Midbrain (tissue), 1 donor: ENCODE results near the gene OR8B4.
"Not testable (repeated sequence)": the region's sequence is repeated elsewhere in the genome, so short reads cannot be mapped to it uniquely, and the experiment has no call there.

ENCODE experiments used
- DNase-seq: peaks from one replicate; lab custom pipeline; 2025; lab: John Stamatoyannopoulos, UW

Gene OR8B4

GRCh38 chr11:124424384-124424921, at the start of gene OR8B4:
Gene OR8B4, minus strand, starts transcription at chr11:124424871. Its CDS starts 0 bp downstream, at chr11:124424871.
- no peak for DNase-seq

- no peak for DNase-seq
These were observed 49.4 kb upstream of the OR8B4 start for GRCh38 chr11:124474079-124474478.

- DNase-seq: no peak
These were observed 48.8 kb upstream of the OR8B4 start for GRCh38 chr11:124473476-124473875.

GRCh38 chr11:124470561-124471227, 46.0 kb upstream of the OR8B4 start:
- DNase-seq: no peak

- DNase-seq: no peak
These were observed 42.8 kb upstream of the OR8B4 start for GRCh38 chr11:124467381-124467927.

GRCh38 chr11:124465368-124465767, 40.7 kb upstream of the OR8B4 start:
- no peak for DNase-seq

DNA sequence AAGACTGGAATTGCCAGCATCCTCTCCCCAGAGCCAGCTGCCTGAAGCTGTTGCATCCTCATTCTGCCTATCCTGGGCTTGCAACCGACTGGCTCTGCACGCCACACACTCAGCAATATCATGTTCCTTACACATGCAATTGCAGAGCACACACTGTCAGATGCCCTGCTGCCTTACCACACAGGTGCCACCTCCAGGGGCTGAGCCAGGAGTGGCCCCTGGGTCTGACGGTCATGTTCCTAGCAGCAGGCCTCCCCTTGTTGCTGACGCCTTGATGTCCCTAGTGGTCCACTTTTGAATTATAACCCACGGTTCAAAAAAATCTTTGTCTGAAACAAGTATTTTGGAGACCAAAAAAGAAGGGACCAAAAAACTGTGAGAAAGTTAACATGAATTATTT, 39.3 kb upstream of the OR8B4 start:
- no peak for DNase-seq

- no peak for DNase-seq
These were observed 38.7 kb upstream of the OR8B4 start for GRCh38 chr11:124463324-124463723.

DNA sequence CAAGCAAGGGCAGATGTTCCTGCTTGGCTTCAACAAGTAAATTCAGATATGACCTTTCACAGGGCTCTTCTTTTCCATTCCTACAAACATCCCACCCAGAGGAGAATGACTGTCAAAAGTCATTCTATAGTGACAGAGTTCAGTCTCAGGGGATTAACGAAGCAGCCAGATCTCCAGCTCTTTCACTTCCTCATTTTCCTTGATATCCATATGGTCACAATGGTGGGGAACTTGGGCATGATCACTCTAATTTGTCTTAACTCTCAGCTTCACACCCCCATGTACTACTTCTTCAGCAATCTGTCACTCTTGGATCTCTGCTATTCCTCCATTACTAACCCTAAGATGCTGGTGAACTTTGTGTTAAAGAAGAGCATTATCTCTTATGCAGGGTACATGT, 35.8 kb upstream of the OR8B4 start:
- DNase-seq: no peak

DNA sequence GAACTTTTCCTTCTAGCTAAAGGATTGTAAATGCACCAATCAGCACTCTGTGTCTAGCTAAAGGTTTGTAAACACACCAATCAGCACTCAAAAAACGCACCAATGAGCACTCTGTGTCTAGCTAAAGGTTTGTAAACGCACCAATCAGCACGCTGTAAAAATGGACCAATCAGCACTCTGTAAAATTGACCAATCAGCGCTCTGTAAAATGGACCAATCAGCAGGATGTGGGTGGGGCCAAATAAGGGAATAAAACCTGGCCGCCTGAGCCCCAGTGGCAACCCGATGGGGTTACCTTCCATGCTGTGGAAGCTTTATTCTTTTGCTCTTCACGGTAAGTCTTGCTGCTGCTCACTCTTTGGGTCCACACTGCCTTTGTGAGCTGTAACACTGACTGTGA, 34.7 kb upstream of the OR8B4 start:
- DNase-seq: not testable (repeated sequence)

- DNase-seq: no peak
These were observed 29.9 kb upstream of the OR8B4 start for GRCh38 chr11:124454552-124454951.

- no peak for DNase-seq
These were observed 22.2 kb upstream of the OR8B4 start for GRCh38 chr11:124446916-124447315.

GRCh38 chr11:124445646-124446150, 21.0 kb upstream of the OR8B4 start, which contains the start of gene OR8B8:
Gene OR8B8, minus strand, starts transcription at chr11:124445696. Its CDS starts 4,611 bp downstream, at chr11:124441085.
- no peak for DNase-seq

- no peak for DNase-seq
These were observed 18.2 kb upstream of the OR8B4 start for GRCh38 chr11:124442847-124443246.

GRCh38 chr11:124442442-124442841, 17.8 kb upstream of the OR8B4 start:
- no peak for DNase-seq

- DNase-seq: no peak
These were observed 16.8 kb upstream of the OR8B4 start for GRCh38 chr11:124441519-124441918.

- no peak for DNase-seq
These were observed 16.4 kb upstream of the OR8B4 start for GRCh38 chr11:124441081-124441480.

- no peak for DNase-seq
These were observed 15.9 kb upstream of the OR8B4 start for GRCh38 chr11:124440608-124441007.

DNA sequence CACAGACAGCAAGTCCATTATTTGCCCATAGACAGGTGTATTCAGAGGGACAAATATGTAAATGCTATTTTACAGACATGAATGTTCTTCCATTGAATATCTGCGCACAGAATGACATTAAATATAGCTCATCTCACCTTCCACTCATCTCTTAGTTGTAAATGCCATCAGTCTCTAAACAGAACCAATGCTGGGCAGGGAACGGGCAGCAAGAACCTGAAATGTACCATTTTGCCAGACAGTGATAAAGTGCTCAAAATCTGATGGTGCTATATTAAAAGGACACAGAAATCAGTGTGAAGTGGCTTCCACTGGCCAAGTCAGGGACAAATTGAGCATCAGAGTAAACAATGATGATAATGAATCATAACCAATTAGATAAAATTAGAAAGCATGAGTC, 10.0 kb upstream of the OR8B4 start:
- DNase-seq: no peak

DNA sequence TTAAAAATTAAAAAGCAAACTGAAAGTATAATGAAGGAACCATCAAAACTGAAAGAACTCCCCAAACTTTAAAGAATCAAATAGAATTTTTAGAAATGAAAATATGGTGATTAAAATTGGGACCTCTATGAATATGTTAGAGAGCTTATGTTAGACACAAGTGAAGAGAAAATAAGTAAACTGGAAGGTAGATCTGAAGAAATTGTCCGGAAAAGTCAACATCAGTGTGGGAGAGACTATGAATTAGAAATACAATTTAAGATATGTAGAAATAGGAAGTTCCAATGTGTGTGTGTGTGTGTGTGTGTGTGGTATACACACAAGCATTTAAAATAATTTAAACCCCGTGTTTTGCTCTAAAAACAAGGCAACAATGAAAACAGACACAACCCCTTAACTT, 4.9 kb upstream of the OR8B4 start:
- DNase-seq: no peak

DNA sequence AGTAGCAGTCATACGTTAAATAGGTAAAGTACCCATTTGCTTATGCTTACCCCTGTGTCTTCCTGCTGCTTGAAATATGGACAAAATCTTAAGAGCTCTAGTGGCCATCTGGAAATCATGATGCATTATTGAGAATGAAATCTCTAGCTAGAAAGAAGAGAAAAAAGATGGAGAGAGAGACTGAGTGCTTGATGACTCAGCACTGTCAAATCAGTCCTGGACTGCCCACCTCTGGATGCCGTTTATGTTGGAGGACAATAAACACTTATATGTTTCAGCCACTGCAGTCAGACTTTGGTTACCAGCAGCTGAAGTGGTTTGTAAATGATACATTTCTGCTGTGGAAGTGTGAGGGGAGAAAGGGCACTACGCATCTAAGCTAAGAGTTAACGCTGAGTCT, 3.6 kb downstream of the OR8B4 start:
- no peak for DNase-seq

DNA sequence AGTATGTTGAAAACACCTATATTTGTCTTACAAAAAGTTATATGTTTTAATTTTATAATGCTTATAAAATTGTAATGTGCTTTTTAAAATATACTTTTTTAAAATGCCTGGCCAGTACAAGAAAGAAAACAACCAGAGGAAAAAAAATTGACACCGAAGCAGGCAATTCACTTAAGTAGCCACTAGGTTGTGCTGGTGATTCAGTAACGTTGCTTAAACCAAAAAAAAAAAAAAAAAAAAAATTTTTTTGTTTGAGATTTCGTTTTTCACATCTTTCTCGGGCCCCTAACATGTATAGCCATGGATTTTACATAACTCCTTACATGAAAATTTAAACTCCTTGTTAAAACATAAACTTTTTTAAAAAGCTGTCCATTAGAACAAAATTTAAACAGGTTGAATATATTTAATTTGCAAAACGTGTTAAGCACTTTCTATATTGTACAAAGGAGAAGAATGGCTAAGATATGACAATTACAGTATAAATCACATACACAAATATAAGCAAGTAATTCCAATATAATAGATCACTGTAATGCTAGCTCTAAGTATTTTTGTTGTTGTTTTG, 9.2 kb downstream of the OR8B4 start:
- DNase-seq: no peak

- no peak for DNase-seq
These were observed 14.8 kb downstream of the OR8B4 start for GRCh38 chr11:124409906-124410305.
